MM.1S (cell line): ENCODE data around the gene CACNA1E.

Source experiments
- DNase-seq: peaks from one replicate; pipeline ENCODE4 v3.0.0-alpha.2; 2015
- H2AFZ ChIP-seq: fragments of 300-600 bp; sonication (generic); 2 replicates; pipeline ENCODE4 v1.6.0; 2016; ENCODE audit warnings: antibody characterized with exemption, low read length
- H3F3A ChIP-seq: fragments of 300-600 bp; sonication (generic); 2 replicates; pipeline ENCODE4 v1.6.1; 2016; ENCODE audit warnings: mild to moderate bottlenecking, antibody characterized with exemption, low read length, moderate library complexity, mixed read lengths; ENCODE audit not compliant: insufficient read depth
- H3K27ac ChIP-seq: fragments of 300-600 bp; sonication (generic); 2 replicates; pipeline ENCODE4 v1.5.1; 2016; ENCODE audit warnings: mild to moderate bottlenecking, low read length
- H3K27me3 ChIP-seq: fragments of 300-600 bp; sonication (generic); replicated peaks from 2 replicates; pipeline ENCODE4 v1.6.0; 2016; ENCODE audit warnings: low read length; ENCODE audit not compliant: insufficient read depth
- H3K36me3 ChIP-seq: fragments of 300-600 bp; sonication (generic); replicated peaks from 2 replicates; pipeline ENCODE4 v1.6.1; 2016; ENCODE audit warnings: mild to moderate bottlenecking, low read length, mixed read lengths; ENCODE audit not compliant: insufficient read depth
- H3K4me1 ChIP-seq: fragments of 300-600 bp; sonication (generic); 2 replicates; pipeline ENCODE4 v1.6.1; 2016; ENCODE audit warnings: low read length, mixed read lengths
- H3K4me2 ChIP-seq: fragments of 300-600 bp; sonication (generic); 2 replicates; pipeline ENCODE4 v1.6.0; 2016; ENCODE audit warnings: low read depth, low read length
- H3K4me3 ChIP-seq: fragments of 300-600 bp; sonication (generic); 2 replicates; pipeline ENCODE4 v1.5.1; 2016; ENCODE audit warnings: low read length, mixed read lengths
- H3K79me2 ChIP-seq: fragments of 300-600 bp; sonication (generic); 2 replicates; pipeline ENCODE4 v1.6.1; 2016; ENCODE audit warnings: mixed run types, low read length, mixed read lengths
- H3K9ac ChIP-seq: fragments of 300-600 bp; sonication (generic); 2 replicates; pipeline ENCODE4 v1.6.1; 2016; ENCODE audit warnings: low read length, mixed read lengths
- H3K9me2 ChIP-seq: fragments of 300-600 bp; sonication (generic); replicated peaks from 2 replicates; pipeline ENCODE4 v1.6.1; 2016; ENCODE audit warnings: mild to moderate bottlenecking, low read length, mixed read lengths; ENCODE audit not compliant: insufficient read depth
- H3K9me3 ChIP-seq: fragments of 300-600 bp; sonication (generic); replicated peaks from 2 replicates; pipeline ENCODE4 v1.6.1; 2016; ENCODE audit warnings: mild to moderate bottlenecking, low read length, mixed read lengths; ENCODE audit not compliant: insufficient read depth
- H4K20me1 ChIP-seq: fragments of 300-600 bp; sonication (generic); 2 replicates; pipeline ENCODE4 v1.6.1; 2016; ENCODE audit warnings: mild to moderate bottlenecking, low read length, moderate library complexity, mixed read lengths; ENCODE audit not compliant: insufficient read depth
- CTCF ChIP-seq: fragments of 300-600 bp; sonication (generic); IDR thresholded peaks from 2 replicates; pipeline ENCODE4 v1.5.1; 2016; ENCODE audit warnings: antibody characterized with exemption, low read length, mixed read lengths
- EZH2 ChIP-seq: fragments of 300-600 bp; sonication (generic); optimal IDR thresholded peaks from 2 replicates; pipeline ENCODE3; 2017; ENCODE audit warnings: low read depth, mild to moderate bottlenecking, antibody characterized with exemption, low read length, mixed read lengths
- EZH2phosphoT487 ChIP-seq: fragments of 300-600 bp; sonication (generic); IDR thresholded peaks from 2 replicates; pipeline ENCODE4 v1.6.1; 2018; ENCODE audit warnings: antibody characterized with exemption, low read length

CACNA1E gene

GRCh38 chr1:181453541-181454201 lies 29.6 kb upstream of the CACNA1E start:
- Histone ChIP-seq H3K4me3 (no peak overlapping the region), H3K27me3 (no peaks in the 10 kb centered on the region), H3K9me2 (no peaks in the 10 kb centered on the region), H3K9me3 (no peaks in the 10 kb centered on the region), H3K36me3 (no peaks in the 10 kb centered on the region), H2AFZ (no peak overlapping the region), H3F3A (no peaks in the 10 kb centered on the region), H3K79me2 (no peaks in the 10 kb centered on the region), H3K4me2 (no peak overlapping the region), H3K4me1 (no peaks in the 10 kb centered on the region), H4K20me1 (no peaks in the 10 kb centered on the region), H3K9ac (no peak overlapping the region), H3K27ac (no peak overlapping the region)
- no peak for DNase-seq
- TF ChIP-seq EZH2phosphoT487 (no peak), CTCF (no peak)

DNA sequence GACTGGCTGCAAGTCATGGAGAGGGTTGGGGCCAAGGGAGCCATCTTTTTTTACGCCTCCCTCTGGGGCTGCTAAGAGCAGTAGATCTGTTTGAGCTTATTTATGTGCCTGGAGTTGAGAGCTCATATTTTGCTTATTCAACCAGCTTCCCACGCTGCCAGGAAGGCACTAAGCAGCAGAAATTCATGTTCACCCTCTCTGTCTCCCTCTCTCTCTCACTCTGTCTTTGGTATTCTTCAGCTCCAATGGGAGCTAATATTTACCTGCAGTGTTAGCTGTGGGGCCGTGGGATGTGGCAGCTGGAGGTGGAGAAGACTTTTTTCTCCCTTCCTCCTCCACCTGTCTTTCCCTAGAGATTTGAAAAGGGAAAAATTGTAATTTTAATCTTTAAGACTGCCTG lies 26.8 kb upstream of the CACNA1E start:
- Histone ChIP-seq H3K27ac (no peak overlapping the region), H3K4me1 (no peaks in the 10 kb centered on the region), H3K27me3 (no peaks in the 10 kb centered on the region), H3K4me2 (no peak overlapping the region), H4K20me1 (no peaks in the 10 kb centered on the region), H3K36me3 (no peaks in the 10 kb centered on the region), H3K4me3 (no peak overlapping the region), H3K9me2 (no peaks in the 10 kb centered on the region), H3K9ac (no peak overlapping the region), H3K9me3 (no peaks in the 10 kb centered on the region), H2AFZ (no peak overlapping the region), H3F3A (no peaks in the 10 kb centered on the region), H3K79me2 (no peaks in the 10 kb centered on the region)
- TF ChIP-seq EZH2phosphoT487 = no peak
- no peak for TF ChIP-seq CTCF
- no peak for TF ChIP-seq EZH2
- DNase-seq = no peak

- TF ChIP-seq EZH2phosphoT487 (no peak), EZH2 (no peak), CTCF (no peak)
- no peaks in the 10 kb centered on the region for H3K4me1 ChIP-seq
These were observed 24.9 kb upstream of the CACNA1E start for GRCh38 chr1:181458419-181458818.

More at GRCh38 chr1:181458419-181458818, 24.9 kb upstream of the CACNA1E start:
- Histone ChIP-seq H3K4me2 (no peak overlapping the region), H3K9me3 (no peaks in the 10 kb centered on the region), H3K9ac (no peak overlapping the region), H3K27ac (no peak overlapping the region), H3F3A (no peaks in the 10 kb centered on the region), H3K4me3 (no peak overlapping the region), H3K9me2 (no peaks in the 10 kb centered on the region), H3K27me3 (no peaks in the 10 kb centered on the region), H4K20me1 (no peaks in the 10 kb centered on the region), H3K36me3 (no peaks in the 10 kb centered on the region), H3K79me2 (no peaks in the 10 kb centered on the region), H2AFZ (no peak overlapping the region)
- DNase-seq = no peak
